Stimulated activated effector memory CD8-positive, alpha-beta T cell treated with anti-CD3 and anti-CD28 coated beads, Interleukin-12 subunit alpha, Interleukin-12 subunit beta, amount 100 ng/mL, for 72 hours (primary cell): Measurements from ENCODE around the gene CDAN1.
A peak's percentile ranks its signal among the peaks of the same experiment; 100 is the strongest.

Experiments
- ATAC-seq: fragments of 150-1000 bp; cut with Tn5 transposase; 2 replicates; pipeline ENCODE4 v1.10.0; 2021
- DNase-seq, 2 donors: peaks; one replicate each; pipeline ENCODE4 v3.0.0; 2021 to 2022; ENCODE audit warnings: low spot score in 2 of 2
- H3K27ac Mint-ChIP-seq: one replicate; pipeline ENCODE4 v1.8.0; 2022; ENCODE audit warnings: mild to moderate bottlenecking, mixed read lengths
- H3K36me3 Mint-ChIP-seq: one replicate; pipeline ENCODE4 v1.8.0; 2022; ENCODE audit warnings: mild to moderate bottlenecking, mixed read lengths
- H3K4me1 Mint-ChIP-seq: one replicate; pipeline ENCODE4 v1.8.0; 2022; ENCODE audit warnings: mixed read lengths
- H3K4me3 Mint-ChIP-seq: one replicate; pipeline ENCODE4 v1.8.0; 2022; ENCODE audit warnings: mild to moderate bottlenecking, mixed read lengths
- H3K9me3 Mint-ChIP-seq: one replicate; pipeline ENCODE4 v1.8.0; 2022; ENCODE audit warnings: mixed read lengths

The CDAN1 gene

DNA sequence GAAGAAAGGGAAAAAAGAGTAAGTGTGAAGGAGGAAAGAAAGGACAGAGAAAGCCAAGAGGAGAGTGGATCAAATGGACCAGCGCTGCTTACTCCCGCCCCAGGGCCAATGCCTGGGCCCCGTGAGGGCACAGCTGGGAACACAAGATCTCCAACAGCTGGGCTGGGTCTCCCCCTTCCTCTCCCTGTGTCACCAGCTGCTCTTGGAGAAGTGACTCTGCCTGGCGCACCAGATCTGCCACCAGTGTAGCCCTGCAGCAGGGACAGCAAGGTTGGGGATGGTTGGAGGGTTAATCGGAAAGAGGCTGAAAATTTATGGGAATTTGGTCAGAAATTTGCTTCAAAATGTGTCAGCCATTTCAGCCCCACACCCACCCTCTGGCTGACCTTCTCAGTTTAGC lies 8.4 kb downstream of the CDAN1 start:
- ATAC-seq: no peak
- peaks cover 93% of the 10 kb centered on the region for H3K36me3 Mint-ChIP-seq

DNA sequence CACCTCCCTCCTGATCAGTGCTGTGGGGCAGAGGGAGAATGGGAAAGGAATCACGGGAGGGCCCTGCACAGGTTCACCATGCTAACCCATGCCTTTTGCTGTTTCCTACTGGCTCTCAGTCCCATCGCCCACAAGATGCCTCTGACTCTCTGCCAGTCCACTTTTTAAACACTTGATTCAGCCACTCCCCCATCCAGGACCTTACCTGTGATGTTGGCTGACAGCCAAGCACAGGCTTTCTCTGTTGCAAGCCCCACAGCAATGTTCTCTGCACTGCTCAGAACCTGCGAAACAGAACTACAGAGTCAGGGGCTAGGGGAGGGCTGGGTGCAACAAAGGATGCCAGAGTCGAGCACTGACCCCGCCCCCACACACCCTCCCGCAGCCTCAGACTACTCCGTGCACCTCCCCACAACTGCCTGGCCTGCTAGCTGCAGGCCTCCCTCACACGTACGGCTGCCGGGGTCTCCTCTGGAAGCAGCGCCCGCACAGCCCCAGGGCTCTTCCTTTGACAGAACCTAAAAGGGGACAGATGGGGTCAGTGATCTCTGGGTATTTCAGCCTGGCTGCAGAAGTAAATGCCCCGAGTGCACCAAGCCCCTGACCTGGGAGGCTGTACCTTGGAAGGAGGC lies 9.1 kb downstream of the CDAN1 start:
- no peaks in the 10 kb centered on the region for H3K9me3 Mint-ChIP-seq
- H3K4me1 Mint-ChIP-seq: no peaks in the 10 kb centered on the region
- H3K36me3 Mint-ChIP-seq: peaks cover 87% of the 10 kb centered on the region
- no peak for ATAC-seq
- H3K4me3 Mint-ChIP-seq: no peak overlapping the region
- peak in 1 of 2 donors; percentile 45 for DNase-seq
- H3K27ac Mint-ChIP-seq: peak overlapping the region; percentile 35

More for the DNA sequence above, 8.4 kb downstream of the CDAN1 start:
- H3K27ac Mint-ChIP-seq: peak overlapping the region; percentile 35
- H3K4me3 Mint-ChIP-seq: no peak overlapping the region
- no peaks in the 10 kb centered on the region for H3K9me3 Mint-ChIP-seq
- H3K4me1 Mint-ChIP-seq: no peaks in the 10 kb centered on the region
- DNase-seq: peak in 1 of 2 donors; percentile 45

DNA sequence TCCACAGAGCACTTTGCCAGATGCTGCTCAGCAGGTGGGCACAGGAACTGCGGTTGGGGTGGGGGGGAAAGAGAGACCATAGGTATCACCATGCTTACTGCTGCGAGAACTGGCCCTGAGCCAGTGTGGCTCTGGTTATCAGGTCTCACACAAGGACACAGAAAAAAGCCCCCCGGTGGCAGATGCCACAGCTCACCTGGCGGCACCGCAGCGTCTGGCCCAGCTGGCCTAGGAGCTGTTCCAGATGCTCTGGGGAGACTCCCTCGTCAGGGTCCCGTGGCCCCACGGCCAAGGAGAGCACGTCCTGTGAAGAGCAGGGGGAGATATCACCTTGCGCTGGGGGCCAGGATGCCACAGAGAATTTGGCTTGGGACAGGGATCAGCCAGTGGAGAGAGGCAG lies 10.8 kb downstream of the CDAN1 start:
- Mint-ChIP-seq H3K36me3 (peaks cover 69% of the 10 kb centered on the region), H3K4me3 (no peak overlapping the region)

DNA sequence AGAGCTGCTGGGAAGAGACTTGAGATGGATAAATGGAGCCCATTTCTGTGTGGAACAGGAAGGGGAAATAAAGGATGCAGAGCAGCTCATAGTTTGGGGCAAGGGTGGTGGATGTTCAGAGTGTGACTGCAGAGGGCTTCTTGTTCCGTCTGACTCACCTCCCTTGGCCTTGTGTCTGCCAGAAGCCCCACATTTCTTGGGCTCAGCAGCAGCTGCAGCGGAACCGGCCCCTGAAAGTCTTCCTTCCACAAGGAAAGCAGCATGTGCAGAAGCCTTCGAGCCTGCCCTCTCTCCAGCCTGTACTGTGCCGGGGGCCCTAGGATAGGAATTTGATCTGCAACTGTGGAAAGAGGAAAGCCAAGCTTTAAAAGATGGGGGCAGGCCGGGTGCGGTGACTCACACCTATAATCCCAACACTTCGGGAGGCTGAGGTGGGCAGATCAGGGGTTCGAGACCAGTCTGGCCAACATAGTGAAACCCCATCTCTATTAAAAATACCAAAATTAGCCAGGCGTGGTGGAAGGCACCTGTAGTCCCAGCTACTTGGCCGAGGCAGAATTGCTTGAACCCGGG lies 11.5 kb downstream of the CDAN1 start:
- H3K4me1 Mint-ChIP-seq: no peaks in the 10 kb centered on the region
- ATAC-seq: no peak
- no peak overlapping the region for H3K4me3 Mint-ChIP-seq
- DNase-seq: peak in 1 of 2 donors; percentile 41
- H3K36me3 Mint-ChIP-seq: peaks cover 64% of the 10 kb centered on the region
- no peaks in the 10 kb centered on the region for H3K9me3 Mint-ChIP-seq
- H3K27ac Mint-ChIP-seq: peak overlapping the region; percentile 57

More for the DNA sequence above, 10.8 kb downstream of the CDAN1 start:
- DNase-seq (peak in 1 of 2 donors; percentile 43), ATAC-seq (no peak)
- H3K4me1 Mint-ChIP-seq: no peaks in the 10 kb centered on the region
- no peak overlapping the region for H3K27ac Mint-ChIP-seq
- no peaks in the 10 kb centered on the region for H3K9me3 Mint-ChIP-seq

DNA sequence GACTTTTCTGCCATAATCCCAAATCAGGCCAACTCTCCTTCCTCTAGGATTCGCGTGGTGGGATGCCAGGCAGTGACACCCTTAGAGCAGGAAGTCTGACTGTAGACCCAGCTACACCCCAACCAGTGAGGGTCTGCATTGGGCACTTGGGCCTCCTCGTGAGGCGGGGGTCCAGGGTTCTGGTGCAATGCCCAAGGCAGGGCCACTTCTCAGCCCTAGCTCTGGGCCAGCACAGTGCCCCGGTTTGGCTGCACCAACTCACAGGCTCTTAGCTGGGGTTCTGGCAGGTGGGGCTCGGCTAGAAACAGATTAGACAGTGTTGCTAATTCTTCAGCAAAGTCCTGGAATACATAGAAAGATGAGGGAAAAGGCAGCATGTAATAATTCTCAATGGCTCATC lies 12.7 kb downstream of the CDAN1 start:
- peaks cover 63% of the 10 kb centered on the region for H3K36me3 Mint-ChIP-seq
- no peak overlapping the region for H3K4me3 Mint-ChIP-seq
- ATAC-seq (no peak), DNase-seq (peak in 1 of 2 donors; percentile 28)
- no peak overlapping the region for H3K27ac Mint-ChIP-seq
- H3K9me3 Mint-ChIP-seq: no peaks in the 10 kb centered on the region
- H3K4me1 Mint-ChIP-seq: no peaks in the 10 kb centered on the region

DNA sequence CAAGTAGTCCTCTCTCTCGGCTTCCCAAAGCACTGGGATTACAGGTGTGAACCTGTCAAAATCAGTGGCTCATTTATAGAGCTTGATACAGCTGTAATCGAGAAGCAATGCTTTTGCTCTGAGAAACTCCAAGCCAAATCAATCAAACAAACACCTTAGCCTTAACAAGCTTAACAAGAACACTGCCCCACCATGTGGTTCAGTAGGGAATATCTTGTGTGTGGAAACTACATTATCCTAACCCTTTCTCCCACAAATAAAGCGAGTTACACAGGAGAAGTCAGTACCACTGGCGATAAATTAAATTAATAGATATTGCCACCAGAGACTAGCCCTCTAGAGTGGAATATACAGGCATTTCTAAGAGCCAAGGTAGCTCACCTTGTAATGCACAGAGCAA lies 13.9 kb downstream of the CDAN1 start:
- DNase-seq (no peak), ATAC-seq (no peak)
- H3K36me3 Mint-ChIP-seq: peaks cover 59% of the 10 kb centered on the region
- no peaks in the 10 kb centered on the region for H3K9me3 Mint-ChIP-seq
- no peaks in the 10 kb centered on the region for H3K4me1 Mint-ChIP-seq
- no peak overlapping the region for H3K27ac Mint-ChIP-seq
- H3K4me3 Mint-ChIP-seq: no peak overlapping the region

DNA sequence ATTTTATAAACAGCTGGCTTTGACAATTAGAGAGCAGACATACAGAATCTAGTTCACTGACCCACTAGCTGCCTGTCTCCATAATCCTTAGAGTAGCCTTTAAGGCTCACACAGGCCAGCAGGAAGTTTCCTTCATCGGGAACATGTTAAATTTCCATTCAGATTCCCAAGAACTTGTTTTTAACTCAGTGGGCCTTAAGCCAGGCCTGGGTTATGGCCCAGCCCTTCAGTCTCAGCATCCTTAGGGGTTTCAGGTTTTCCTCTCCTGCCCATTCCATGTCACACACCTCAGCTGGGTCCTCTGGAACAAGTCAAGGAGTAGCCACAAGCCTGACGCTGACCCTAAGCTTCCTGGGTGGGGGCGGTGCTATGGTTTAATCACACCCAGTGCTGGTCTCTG lies 15.0 kb downstream of the CDAN1 start:
- Mint-ChIP-seq H3K36me3 (peaks cover 56% of the 10 kb centered on the region), H3K4me3 (no peak overlapping the region), H3K9me3 (no peaks in the 10 kb centered on the region), H3K4me1 (no peaks in the 10 kb centered on the region), H3K27ac (peak overlapping the region; percentile 45)
- DNase-seq (peak in 1 of 2 donors; percentile 41), ATAC-seq (no peak)

DNA sequence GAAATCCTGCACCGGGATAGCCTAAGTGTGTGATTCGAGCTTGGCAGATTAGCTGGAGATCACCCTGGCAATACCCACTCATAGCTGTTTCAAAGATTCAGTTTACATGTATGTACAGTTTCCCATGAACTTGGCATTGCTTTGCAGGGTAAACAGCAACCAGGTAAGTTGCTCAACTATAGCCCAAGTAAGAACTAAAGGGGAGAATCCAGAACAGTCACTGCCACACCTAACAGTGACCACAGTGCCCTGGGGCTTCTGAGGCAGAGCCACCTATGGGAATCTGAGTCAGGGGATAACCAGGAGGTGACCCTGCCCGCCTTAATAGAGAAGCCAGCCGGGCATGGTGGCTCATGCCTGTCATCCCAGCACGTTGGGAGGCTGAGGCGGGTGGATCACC lies 15.9 kb downstream of the CDAN1 start:
- H3K27ac Mint-ChIP-seq: no peak overlapping the region
- DNase-seq: peak in 1 of 2 donors; percentile 39
- peaks cover 47% of the 10 kb centered on the region for H3K36me3 Mint-ChIP-seq
- H3K4me3 Mint-ChIP-seq: no peak overlapping the region
- H3K4me1 Mint-ChIP-seq: no peaks in the 10 kb centered on the region
- H3K9me3 Mint-ChIP-seq: no peaks in the 10 kb centered on the region
- ATAC-seq: no peak

DNA sequence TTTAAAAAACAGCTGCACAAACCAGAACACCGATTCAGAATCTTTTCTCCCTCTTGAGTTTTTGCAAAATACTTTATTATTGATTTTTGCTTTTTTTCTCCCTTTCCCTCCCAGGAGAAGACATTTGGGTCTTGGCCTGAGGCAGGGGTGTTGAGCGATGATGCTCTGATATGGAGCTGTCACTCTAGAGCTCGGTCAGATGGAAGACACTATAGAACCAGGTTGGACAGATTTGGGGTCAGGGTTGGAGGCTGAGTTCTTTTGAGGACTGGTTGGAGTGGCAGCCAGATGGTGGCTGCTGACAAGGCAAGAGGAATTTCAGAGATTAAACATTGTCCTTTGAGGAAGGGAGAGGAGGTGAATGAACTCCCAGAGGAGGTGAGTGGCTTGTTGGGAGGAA lies 16.9 kb downstream of the CDAN1 start:
- Mint-ChIP-seq H3K4me3 (no peak overlapping the region), H3K4me1 (no peaks in the 10 kb centered on the region), H3K9me3 (no peaks in the 10 kb centered on the region), H3K36me3 (peaks cover 37% of the 10 kb centered on the region), H3K27ac (peak overlapping the region; percentile 71)
- ATAC-seq (no peak), DNase-seq (peak in 1 of 2 donors; percentile 37)

DNA sequence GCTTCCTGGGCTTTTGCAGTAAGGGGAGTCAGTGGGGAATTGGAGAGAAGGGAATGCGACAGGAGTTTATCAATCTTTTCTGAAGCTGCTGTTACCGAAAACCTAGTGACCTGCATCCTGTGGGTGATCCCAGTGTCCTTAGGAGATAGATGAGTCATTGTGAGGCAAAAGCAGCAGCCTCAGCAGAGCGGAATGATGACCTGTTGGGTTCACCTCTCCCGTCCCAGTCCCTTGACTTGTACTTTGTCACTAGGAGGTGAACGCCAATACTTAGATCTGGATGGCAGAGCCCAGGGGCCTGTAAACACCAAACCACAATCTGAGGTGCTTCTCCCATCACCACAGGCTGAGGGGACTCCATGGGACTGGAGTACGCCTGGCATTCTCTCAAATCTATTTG lies 17.9 kb downstream of the CDAN1 start:
- Mint-ChIP-seq H3K9me3 (no peaks in the 10 kb centered on the region), H3K36me3 (peaks cover 27% of the 10 kb centered on the region), H3K4me3 (no peak overlapping the region), H3K27ac (no peak overlapping the region), H3K4me1 (no peaks in the 10 kb centered on the region)
- peak in 1 of 2 donors; percentile 38 for DNase-seq
- no peak for ATAC-seq

DNA sequence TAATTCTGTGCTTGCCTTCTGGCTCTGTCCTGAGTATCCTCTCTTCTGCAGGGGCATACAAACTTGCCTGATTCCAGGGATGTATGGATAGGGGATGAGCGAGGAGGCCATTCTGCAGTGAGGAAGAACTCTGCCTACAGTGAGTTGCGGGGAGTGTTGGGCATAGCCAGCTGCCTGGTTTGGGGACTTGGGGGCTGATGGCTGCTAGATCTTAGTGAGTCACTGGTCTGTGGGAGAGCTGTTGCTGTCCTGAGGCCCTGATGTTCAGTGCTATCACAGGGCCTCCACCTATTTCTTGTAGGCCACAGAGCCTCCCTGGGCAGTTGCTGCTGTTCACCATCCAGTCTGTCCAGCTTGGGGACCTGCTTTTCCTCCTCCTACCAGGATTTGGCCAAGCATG lies 20.3 kb downstream of the CDAN1 start:
- DNase-seq: no peak
- peaks cover 25% of the 10 kb centered on the region for H3K36me3 Mint-ChIP-seq
- no peak for ATAC-seq
- H3K4me1 Mint-ChIP-seq: no peaks in the 10 kb centered on the region
- H3K9me3 Mint-ChIP-seq: no peaks in the 10 kb centered on the region
- H3K27ac Mint-ChIP-seq: peak overlapping the region; percentile 38
- no peak overlapping the region for H3K4me3 Mint-ChIP-seq

DNA sequence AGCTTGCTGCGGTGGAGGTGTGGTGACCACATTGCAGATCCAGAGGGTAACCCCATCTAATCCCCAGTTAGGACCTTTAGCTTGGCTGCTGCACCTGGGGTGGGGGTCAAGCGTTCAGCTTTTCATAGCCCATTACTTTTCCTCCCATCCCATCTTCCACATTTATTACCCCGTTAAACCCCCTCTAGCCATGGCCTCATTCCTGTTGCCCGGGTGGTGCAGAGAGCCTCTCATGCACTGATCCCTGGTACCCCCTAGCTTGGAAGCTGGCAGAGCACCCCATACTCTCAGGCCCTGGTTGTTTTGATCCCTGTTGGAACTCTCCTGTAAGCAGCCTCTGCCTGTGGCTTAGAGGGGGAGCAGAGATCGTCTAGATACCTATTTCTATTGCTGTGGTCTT lies 20.8 kb downstream of the CDAN1 start:
- Mint-ChIP-seq H3K27ac (peak overlapping the region; percentile 38), H3K4me3 (no peak overlapping the region), H3K4me1 (no peaks in the 10 kb centered on the region), H3K9me3 (no peaks in the 10 kb centered on the region), H3K36me3 (peaks cover 25% of the 10 kb centered on the region)
- ATAC-seq (peak; percentile 26), DNase-seq (no peak)

DNA sequence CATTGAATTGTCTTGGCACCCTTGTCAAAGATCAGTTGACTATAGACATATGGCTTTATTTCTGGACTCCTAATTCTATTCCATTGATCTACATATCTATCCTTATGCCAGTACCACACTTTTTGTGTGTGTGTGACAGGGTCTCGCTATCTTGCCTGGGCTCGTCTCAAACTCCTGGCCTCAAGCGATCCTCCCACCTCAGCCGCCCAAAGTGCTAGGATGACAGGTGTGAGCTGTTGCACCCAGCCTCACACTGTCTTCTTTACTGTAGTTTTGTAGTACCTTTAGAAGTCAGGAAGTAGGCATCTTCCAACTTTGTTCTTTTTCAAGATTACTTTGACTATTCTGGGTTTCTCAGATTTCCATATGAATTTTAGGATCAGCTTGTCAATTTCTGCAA lies 24.3 kb downstream of the CDAN1 start:
- DNase-seq: no peak
- Mint-ChIP-seq H3K36me3 (no peaks in the 10 kb centered on the region), H3K27ac (no peak overlapping the region), H3K9me3 (no peaks in the 10 kb centered on the region), H3K4me1 (no peaks in the 10 kb centered on the region), H3K4me3 (no peak overlapping the region)
- no peak for ATAC-seq

DNA sequence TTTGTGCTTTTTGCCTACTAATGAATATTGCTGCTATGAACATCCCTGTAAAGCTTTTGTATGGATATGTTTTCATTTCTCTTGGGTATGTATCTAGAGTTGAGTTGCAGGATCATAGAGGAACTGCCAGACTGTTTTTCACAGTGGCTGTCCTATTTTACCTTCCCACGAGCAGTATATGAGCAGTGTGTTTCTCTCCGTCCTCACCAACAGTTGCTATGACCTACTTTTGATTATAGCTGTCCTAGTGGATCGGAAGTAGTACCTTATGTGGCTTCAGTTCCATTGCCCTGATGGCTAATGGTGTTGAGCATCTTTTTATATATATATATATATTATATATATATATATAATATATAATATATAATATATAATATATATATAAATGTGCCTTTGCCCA lies 25.2 kb downstream of the CDAN1 start:
- no peaks in the 10 kb centered on the region for H3K36me3 Mint-ChIP-seq
- no peak overlapping the region for H3K4me3 Mint-ChIP-seq
- H3K27ac Mint-ChIP-seq: no peak overlapping the region
- no peak for ATAC-seq
- DNase-seq: no peak
- no peaks in the 10 kb centered on the region for H3K4me1 Mint-ChIP-seq
- no peaks in the 10 kb centered on the region for H3K9me3 Mint-ChIP-seq

DNA sequence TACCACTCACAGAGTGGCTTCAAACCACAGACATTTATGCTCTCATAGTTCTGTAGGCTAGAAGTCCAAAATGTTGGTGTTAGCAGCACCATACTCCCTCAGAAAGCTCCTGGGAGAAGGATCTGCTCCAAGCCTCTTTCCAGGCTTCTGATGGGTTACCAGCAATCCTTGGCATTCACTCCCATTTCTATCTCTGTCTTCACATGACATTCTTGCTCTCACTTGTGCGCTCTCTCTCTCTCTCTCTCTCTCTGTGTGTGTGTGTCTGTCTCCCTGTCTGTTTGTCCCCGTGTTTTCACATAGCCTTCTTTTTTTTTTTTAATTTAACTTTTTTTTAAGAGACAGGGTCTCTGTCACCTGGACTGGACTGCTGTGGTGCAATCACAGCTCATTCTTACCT lies 26.3 kb downstream of the CDAN1 start:
- no peaks in the 10 kb centered on the region for H3K9me3 Mint-ChIP-seq

DNA sequence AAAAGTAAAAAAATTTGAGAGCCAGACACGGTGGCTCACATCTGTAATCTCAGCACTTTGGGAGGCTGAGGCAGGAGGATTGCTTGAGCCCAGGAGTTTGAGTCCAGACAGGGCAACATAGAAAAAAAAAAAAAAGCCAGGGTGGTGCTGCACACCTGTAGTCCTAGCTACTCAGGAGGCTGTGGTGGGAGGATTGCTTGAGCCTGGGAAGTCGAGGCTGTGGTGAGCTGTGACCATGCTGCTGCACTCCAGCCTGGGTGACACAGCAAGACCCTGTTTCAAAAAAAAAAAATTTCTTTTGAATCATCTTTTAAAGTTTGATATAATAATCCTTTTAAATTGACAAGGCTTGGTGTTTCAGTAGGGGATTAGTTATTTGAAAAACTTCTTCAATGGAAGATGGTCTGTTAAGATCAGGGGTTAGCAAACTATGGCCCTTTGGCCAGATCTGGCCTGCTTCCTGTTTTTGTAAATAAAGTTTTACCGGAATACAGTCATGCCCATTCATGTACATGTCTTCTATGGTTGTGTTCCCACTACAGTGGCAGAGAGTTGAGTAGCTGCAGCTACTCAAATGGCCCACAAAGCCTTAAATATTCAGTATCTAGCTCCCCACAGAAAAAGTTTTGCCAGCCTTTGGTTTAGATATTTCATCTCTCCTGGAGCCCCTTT lies 28.9 kb downstream of the CDAN1 start:
- H3K9me3 Mint-ChIP-seq: no peaks in the 10 kb centered on the region
- H3K27ac Mint-ChIP-seq: no peak overlapping the region
- no peak overlapping the region for H3K4me3 Mint-ChIP-seq
- H3K36me3 Mint-ChIP-seq: peaks cover 6% of the 10 kb centered on the region
- DNase-seq (no peak), ATAC-seq (no peak)
- H3K4me1 Mint-ChIP-seq: no peaks in the 10 kb centered on the region

More for the DNA sequence above, 26.3 kb downstream of the CDAN1 start:
- DNase-seq: no peak
- no peak for ATAC-seq
- Mint-ChIP-seq H3K4me1 (no peaks in the 10 kb centered on the region), H3K27ac (no peak overlapping the region), H3K4me3 (no peak overlapping the region), H3K36me3 (no peaks in the 10 kb centered on the region)
